Testis (tissue), 3 donors: Measurements from ENCODE around the gene ERVFRD-1. TPM values are rescaled to one million over a fixed set of nuclear protein-coding genes. Genes with fewer than 3 reads are reported as not detected.
A peak's percentile ranks its signal among the peaks of the same experiment; 100 is the strongest.

Source experiments
- DNase-seq: peaks from one replicate; pipeline ENCODE4 v3.0.0-alpha.2; 2019
- H3K27ac ChIP-seq, 2 donors: fragments of 200-600 bp; sonication (generic); one replicate each; pipeline ENCODE4 v1.5.1; 2019
- H3K27me3 ChIP-seq: fragments of 200-600 bp; sonication (generic); one replicate; pipeline ENCODE4 v1.5.1; 2019
- H3K36me3 ChIP-seq: fragments of 200-600 bp; sonication (generic); one replicate; pipeline ENCODE4 v1.5.1; 2017; ENCODE audit warnings: low read depth; ENCODE audit errors: missing control alignments
- H3K4me1 ChIP-seq: fragments of 200-600 bp; sonication (generic); one replicate; pipeline ENCODE4 v1.5.1; 2019
- H3K4me3 ChIP-seq, 2 donors: fragments of 200-600 bp; sonication (generic); one replicate each; pipeline ENCODE4 v1.5.1; 2017 to 2019
- H3K9me3 ChIP-seq: fragments of 200-600 bp; sonication (generic); one replicate; pipeline ENCODE4 v1.5.1; 2017
- POLR2A ChIP-seq: fragments of 450-650 bp; IDR thresholded peaks from one replicate; pipeline ENCODE4 v1.6.1; 2017; ENCODE audit warnings: antibody characterized with exemption, mild to moderate bottlenecking, moderate library complexity
- WGBS, 2 donors: methylation state at CpG; one replicate each; pipeline ENCODE4 v1.1.5; 2018; 5-methylcytosine and 5-hydroxymethylcytosine counted together
- intact Hi-C: fragments of 100-400 bp; cut with DNase I; formaldehyde crosslinking; loops from one replicate; pipeline ENCODE4 v1.15.1; 2023; ENCODE audit warnings: low total_unique reads
- polyA plus RNA-seq: library from polyadenylated mRNA; stranded (reverse); fragments of 350-450 nt; fragmentation: Illumina TruSeq; extraction: RNeasy Lipid Tissue Mini Kit (QIAGEN cat#74804); gene quantifications from one replicate; pipeline ENCODE4 v1.2.3, GENCODE V29; 2014; ENCODE audit warnings: low read depth, low replicate concordance; ENCODE audit not compliant: insufficient read depth
- total RNA-seq, 2 donors: library from RNA; depleted of rRNA; stranded (reverse); fragments of >200 nt; gene quantifications; one replicate each; pipeline ENCODE4 v1.2.3, GENCODE V29; 2016
- TF ChIP-seq, protein P1 (sequence below), 3 experiments: fragments of 450-650 bp in 2 of 3; fragments of 200-600 bp in 1 of 3; sonication (generic) in 1 of 3; IDR thresholded peaks; one replicate each; pipeline ENCODE4 v1.5.1; 2016 to 2019; ENCODE audit warnings: antibody characterized with exemption in 3 of 3, mild to moderate bottlenecking in 2 of 3, moderate library complexity in 1 of 3

ERVFRD-1 gene
- total and polyA plus RNA-seq, 3 donors from 2014 or later = 0.16 TPM; not detected in 2

DNA sequence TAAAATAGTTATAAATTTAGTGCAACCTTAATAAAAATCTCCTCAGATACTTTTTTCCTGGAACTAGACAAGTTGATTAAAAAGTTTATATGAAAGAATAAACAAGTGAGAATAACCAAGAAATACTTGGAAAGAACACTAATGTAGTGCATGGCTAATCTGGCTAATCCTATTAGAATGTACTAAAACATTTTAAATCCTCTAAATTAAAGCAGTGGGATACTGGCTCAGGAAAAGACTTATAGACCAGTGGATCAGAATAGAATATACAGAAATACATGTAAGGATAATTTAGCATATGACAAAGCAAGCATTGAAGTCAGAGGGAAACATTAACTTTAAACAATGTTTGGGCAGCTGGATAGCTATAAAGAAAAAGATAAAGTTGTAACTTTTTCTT is 41.1 kb upstream of the ERVFRD-1 start:
- TF ChIP-seq POLR2A = no peak
- TF ChIP-seq, protein P1, sequence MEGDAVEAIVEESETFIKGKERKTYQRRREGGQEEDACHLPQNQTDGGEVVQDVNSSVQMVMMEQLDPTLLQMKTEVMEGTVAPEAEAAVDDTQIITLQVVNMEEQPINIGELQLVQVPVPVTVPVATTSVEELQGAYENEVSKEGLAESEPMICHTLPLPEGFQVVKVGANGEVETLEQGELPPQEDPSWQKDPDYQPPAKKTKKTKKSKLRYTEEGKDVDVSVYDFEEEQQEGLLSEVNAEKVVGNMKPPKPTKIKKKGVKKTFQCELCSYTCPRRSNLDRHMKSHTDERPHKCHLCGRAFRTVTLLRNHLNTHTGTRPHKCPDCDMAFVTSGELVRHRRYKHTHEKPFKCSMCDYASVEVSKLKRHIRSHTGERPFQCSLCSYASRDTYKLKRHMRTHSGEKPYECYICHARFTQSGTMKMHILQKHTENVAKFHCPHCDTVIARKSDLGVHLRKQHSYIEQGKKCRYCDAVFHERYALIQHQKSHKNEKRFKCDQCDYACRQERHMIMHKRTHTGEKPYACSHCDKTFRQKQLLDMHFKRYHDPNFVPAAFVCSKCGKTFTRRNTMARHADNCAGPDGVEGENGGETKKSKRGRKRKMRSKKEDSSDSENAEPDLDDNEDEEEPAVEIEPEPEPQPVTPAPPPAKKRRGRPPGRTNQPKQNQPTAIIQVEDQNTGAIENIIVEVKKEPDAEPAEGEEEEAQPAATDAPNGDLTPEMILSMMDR (IDR thresholded peaks at IDR 0.05) = no peak
- DNase-seq = no peak
- H3K4me1 ChIP-seq = no peaks in the 10 kb centered on the region

DNA sequence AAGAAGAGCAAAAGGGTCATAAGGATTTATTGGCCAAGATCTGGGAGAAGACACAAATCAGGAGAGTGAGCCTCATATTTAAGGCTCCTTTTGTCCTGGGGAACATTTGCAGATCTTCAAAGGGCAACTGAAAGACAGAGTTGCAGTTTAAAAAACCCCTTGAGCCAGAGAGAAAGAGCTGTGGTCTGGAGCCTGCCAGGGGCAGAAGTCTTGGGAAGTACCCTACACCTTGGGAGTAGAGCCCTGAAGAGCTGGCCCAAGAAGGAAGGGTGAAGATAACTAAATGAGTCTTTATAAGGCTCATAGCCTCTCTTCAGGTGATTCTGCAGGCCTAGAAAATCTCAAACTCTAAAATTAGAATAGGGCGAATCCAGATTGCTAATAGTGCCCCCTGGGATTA is 40.0 kb upstream of the ERVFRD-1 start:
- Histone ChIP-seq H3K4me3 (no peak overlapping the region), H3K27me3 (no peaks in the 10 kb centered on the region), H3K4me1 (no peaks in the 10 kb centered on the region), H3K9me3 (no peaks in the 10 kb centered on the region), H3K27ac (no peak overlapping the region), H3K36me3 (no peaks in the 10 kb centered on the region)
- DNase-seq = no peak
- WGBS, 2 donors = 97 to 100% methylated on average over 1 of the region's 1 CpG
- TF ChIP-seq, protein P1 (IDR thresholded peaks at IDR 0.05) = no peak
- no peak for TF ChIP-seq POLR2A
- intact Hi-C loops = no loop called here

More for the DNA sequence above, 41.1 kb upstream of the ERVFRD-1 start:
- no peak overlapping the region for H3K4me3 ChIP-seq
- intact Hi-C loops = no loop called here
- H3K27me3 ChIP-seq = no peaks in the 10 kb centered on the region
- no peak overlapping the region for H3K27ac ChIP-seq
- no peaks in the 10 kb centered on the region for H3K36me3 ChIP-seq
- no peaks in the 10 kb centered on the region for H3K9me3 ChIP-seq

DNA sequence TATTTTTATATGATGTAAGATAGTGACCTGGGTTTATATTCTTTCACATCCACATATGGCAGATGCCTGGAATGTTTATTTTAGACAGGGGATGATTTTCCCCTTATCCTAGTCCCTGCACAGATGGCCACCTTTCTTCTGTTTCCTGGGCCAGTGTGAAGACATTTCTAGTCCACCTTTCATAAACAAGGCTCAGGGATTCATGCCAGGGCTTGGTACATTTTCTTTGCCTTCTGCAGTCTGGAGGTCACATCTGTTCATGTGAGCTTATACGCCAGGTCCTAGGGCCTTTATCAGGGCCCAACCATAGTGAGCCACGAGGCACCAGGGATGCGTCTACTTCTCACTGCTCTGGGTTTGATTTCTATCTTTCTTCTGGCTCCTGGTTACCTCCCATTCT is 38.0 kb upstream of the ERVFRD-1 start:
- Histone ChIP-seq H3K4me3 (no peak overlapping the region), H3K36me3 (no peaks in the 10 kb centered on the region), H3K9me3 (no peaks in the 10 kb centered on the region), H3K4me1 (peaks cover under 1% of the 10 kb centered on the region), H3K27me3 (no peaks in the 10 kb centered on the region), H3K27ac (no peak overlapping the region)
- intact Hi-C loops = no loop called here
- 98 to 100% methylated on average over 3 of the region's 3 CpGs for WGBS, 2 donors
- TF ChIP-seq, protein P1 (IDR thresholded peaks at IDR 0.05) = no peak
- TF ChIP-seq POLR2A = no peak
- DNase-seq = no peak

DNA sequence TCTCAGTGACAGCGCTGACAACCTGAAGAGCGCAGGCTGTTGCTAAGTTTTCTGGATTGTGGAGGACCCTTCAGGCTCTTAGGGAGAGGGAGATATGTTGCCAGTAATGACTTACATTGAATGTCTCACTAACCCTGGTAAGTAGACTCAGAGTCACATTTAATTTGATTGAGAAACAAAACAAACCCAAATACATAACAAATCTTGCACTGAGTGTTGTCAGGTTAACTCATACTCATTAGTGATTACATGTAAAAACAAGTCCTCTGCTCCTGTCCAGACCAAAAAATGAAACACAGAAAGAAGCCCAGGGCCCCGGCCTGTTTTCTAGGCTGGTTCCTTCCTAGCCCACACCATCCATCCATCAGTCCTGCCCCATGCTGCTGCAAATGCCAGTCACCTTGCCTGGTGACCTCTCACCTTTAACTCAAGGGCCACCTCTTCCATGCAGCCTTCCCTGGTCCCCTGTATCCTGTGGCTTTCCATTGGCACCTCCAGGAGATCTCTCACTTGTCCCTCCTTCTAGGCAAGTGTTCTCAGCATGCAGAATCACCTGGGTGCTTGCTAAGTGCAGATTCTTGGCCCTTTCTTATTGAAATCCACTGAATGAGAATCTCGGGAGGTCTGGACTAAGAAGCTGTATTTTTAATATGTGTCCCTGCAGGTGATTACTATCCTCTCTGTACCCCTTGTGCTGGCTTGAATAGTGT is 34.7 kb upstream of the ERVFRD-1 start:
- no peaks in the 10 kb centered on the region for H3K9me3 ChIP-seq
- 91 to 95% methylated on average over 4 of the region's 4 CpGs for WGBS, 2 donors
- TF ChIP-seq, protein P1 (IDR thresholded peaks at IDR 0.05) = no peak
- no peak for TF ChIP-seq POLR2A
- H3K27ac ChIP-seq = no peak overlapping the region
- H3K27me3 ChIP-seq = no peaks in the 10 kb centered on the region
- intact Hi-C loops = no loop called here
- H3K4me1 ChIP-seq = peaks cover 4% of the 10 kb centered on the region
- H3K36me3 ChIP-seq = no peaks in the 10 kb centered on the region
- H3K4me3 ChIP-seq = no peak overlapping the region
- no peak for DNase-seq

DNA sequence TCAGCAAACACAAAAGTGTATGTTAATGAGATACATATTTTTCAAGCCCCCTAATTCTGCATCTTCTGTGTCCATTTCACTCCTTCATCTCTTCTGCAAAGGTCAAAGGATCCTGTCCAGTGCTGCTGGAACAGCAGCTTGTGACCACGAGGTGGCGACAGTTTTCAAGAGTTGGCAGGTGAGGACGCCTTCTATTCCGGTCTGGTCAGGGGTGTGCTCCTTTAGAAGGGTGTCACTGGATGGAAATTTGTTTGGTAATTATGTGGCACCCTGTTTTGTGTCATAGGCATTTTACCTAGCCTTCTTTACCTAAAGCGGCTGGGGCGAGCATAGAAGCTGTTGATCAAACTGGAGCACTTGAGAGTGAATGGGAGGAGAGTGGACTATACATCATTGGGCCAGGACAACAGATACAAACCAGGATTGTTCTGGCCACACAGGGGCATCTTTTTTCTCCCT is 32.9 kb upstream of the ERVFRD-1 start:
- no peaks in the 10 kb centered on the region for H3K9me3 ChIP-seq
- peaks cover 4% of the 10 kb centered on the region for H3K4me1 ChIP-seq
- H3K27ac ChIP-seq = no peak overlapping the region
- H3K4me3 ChIP-seq = no peak overlapping the region
- 30 to 40% methylated on average over 6 of the region's 6 CpGs for WGBS, 2 donors
- no peaks in the 10 kb centered on the region for H3K27me3 ChIP-seq
- peak; percentile 83 for DNase-seq
- no peaks in the 10 kb centered on the region for H3K36me3 ChIP-seq
- intact Hi-C loops = loop anchor here (2.0 kb wide), 1 partner anchor 352 kb away; no protein-coding TSS in a partner anchor
- TF ChIP-seq POLR2A = no peak
- TF ChIP-seq, protein P1 (IDR thresholded peaks at IDR 0.05) = peak; percentile 82 to 91 (median 87)
